Activated CD8-positive, alpha-beta memory T cell treated with anti-CD3 and anti-CD28 coated beads, Interleukin-2, amount 50 U/mL, for 1 hour (primary cell): Measurements from ENCODE around the gene PSMB3.

Source experiments
- DNase-seq: peaks from one replicate; pipeline ENCODE4 v3.0.0-alpha.2; 2020; ENCODE audit errors: extremely low read depth

The PSMB3 gene

GRCh38 chr17:38797158-38797490 is 44.6 kb downstream of the PSMB3 start:
- DNase-seq, result no peak

DNA sequence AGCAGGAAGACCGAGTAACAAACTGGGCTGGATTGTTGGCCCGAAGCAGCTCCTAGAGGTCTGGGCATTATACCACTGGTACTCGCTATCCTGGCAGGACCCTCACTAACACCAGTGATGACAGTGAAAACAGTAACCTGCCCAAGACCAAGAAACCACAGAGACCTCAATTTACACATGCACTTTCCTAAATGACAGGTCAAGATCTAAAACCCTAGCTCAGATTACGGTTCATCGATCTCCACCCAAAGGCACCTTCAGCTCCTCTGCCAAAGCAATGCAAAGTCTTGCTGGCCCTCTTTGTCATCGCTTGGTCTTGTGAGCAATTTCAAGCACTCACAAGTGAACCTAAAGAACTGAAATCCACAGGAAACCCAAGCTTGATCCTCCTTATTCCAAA is 45.3 kb downstream of the PSMB3 start:
- no peak for DNase-seq

GRCh38 chr17:38798614-38799500 is 46.3 kb downstream of the PSMB3 start:
- no peak for DNase-seq

GRCh38 chr17:38799501-38800236 is 47.1 kb downstream of the PSMB3 start, which contains the start of gene PIP4K2B:
Gene PIP4K2B (minus strand): TSS chr17:38799556. CDS start chr17:38799424, 132 bp downstream.
- peak; percentile 56 for DNase-seq

GRCh38 chr17:38800237-38800760 is 47.8 kb downstream of the PSMB3 start:
- DNase-seq, result no peak

GRCh38 chr17:38809828-38810227 is 57.3 kb downstream of the PSMB3 start:
- DNase-seq, result no peak
